GM21381 (cell line): ENCODE results near the gene APOC3.
"Not testable (repeated sequence)": the region's sequence is repeated elsewhere in the genome, so short reads cannot be mapped to it uniquely, and the experiment has no call there.

Source experiments
- ATAC-seq: cut with Tn5 transposase; IDR thresholded peaks from one replicate; pipeline ENCODE4 v1.9.1; 2021; ENCODE audit warnings: mild to moderate bottlenecking, moderate library complexity; ENCODE audit not compliant: unreplicated experiment

The APOC3 gene

DNA sequence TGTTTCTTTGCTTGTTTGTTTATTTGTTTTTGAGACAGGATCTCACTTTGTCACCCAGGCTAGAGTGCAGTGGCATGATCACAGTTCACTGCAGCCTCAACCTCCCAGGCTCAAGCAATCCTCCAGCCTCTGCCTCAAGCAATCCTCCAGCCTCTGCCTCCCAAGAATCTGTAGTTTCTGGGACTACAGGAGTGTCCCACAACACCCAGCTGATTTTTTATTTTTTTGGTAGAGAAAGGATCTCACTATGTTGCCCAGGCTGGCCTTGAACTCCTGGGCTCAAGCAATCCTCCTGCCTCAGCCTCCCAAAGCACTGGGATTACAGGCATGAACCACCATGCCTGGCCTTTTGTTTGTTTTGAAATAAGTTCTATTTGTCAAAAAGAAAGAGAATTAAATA lies 28.0 kb upstream of the APOC3 start:
- ATAC-seq = not testable (repeated sequence)

DNA sequence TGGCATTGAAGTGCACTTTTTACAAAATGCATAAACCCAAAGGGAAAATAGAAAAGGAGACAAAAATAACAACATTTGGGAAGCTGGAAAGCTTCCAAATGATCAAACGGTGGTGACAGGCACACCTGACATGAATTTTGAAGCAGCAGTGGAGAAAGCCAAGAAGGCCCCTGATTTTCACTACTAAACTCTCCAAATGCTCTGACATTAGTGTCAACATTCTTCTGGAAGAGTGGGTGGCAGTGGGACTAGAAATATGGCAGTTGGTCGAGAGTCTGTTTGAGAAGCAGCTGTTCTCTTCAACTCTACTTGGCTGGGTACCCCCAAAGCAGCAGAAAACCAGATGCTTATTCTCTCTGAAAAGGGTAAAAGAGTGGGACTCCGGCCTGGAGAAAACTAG lies 25.7 kb upstream of the APOC3 start:
- ATAC-seq = no peak

DNA sequence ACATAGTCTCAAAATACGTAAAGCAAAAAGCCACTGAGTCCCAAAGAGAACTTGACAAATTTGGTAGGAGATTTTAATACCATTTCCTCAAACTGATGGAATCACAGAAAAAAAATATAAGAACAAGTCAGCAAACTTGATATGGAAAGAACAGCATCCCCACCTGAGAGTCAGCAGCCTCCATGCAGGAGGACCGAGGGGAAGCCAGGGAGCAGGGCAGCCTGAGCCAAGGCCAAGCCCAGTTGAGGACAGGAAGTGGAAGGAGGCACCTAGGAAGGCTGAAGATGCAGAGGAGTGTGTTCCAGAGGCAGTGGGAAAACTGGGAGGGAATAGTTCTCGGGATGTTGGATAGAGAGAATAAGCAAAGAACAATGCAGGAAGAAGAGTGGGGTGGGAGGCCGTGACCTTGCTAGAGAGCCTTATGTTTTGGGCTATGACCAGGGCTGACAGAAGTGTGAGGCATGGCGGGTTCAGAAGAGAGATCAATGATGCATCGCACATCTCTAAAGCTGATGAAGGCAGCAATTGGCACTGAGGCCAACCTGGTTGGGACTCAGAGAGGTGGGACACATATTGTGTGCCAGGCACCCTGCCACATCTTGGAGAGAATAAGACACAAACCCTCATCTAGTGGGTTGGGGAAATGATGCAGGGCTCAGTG lies 22.0 kb upstream of the APOC3 start:
- no peak for ATAC-seq

DNA sequence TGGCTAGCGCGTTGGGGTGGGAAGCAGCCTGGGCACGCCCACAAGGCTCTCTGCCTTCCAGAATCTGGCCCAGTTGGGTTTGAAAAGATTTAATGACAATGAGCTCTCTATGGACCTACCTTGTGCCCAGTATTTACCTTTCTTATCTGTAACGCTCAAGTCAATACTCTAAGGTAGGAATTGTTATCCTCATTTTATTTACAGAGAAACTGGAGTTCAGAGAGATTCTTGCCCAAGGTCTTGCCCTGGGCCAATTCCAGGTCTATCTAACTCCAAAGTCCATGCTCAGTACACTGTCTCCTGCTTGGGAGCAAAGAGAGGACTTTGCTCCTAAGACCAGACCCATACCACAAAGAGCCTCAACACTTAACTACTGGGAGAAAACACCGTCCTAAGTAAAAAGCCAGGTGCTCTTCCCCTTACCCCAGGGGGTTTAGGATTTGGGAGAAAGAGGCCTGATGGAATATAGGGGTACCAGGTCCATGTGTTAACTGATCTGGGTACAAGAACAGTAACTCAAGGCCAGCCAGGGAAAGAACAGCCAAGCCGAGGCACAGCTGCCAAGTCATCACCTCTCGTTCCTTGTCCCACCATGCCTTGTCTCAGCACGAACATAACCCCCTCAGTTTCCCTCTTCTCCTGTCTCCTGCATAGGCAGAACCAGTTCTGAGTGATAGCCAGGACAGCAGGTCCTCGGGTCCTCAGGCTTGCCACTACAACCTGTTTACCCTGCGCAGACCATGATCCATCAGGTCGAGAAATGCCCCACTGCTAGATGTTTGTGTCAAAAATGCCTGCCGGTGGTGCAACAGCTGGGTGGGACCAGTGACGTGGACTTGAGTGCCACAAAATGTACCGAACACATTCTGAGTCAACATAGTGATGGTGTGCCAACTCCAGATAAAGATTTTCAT lies 21.2 kb upstream of the APOC3 start:
- ATAC-seq = no peak

DNA sequence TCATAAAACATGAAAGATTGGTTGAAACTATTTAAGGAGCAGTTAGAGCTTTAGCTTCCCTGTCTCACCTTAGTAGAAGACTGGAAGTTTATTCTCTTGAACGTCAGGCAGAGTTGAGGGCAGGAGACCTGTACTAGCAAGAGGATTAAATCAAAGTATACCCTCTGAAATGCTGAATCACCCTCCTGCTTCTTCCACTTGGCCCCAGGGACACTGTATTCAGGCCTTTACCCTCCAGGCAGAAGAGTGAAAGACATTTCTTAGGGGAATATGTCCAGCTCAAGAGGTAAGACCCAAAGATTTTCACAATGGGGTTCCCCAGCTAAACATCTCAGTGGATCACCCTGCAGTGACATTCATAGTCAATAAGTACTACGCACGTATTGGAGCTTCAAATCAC lies 18.5 kb upstream of the APOC3 start:
- ATAC-seq = no peak

DNA sequence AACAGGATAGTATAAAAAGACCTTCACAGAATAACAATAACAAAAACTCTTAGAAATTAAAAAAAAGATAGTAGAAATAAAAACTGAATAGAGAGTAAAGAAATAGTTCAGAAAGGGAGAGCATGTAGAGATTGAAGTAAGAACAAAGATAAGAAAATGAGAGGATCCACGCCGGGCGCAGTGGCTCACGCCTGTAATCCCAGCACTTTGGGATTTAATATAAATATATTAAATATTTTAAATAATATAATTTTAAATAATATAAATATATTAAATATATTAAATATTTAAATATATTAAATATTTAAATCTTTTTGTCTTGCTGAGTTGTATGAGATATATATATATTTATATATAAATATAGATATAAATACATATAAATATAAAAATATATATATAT lies 17.6 kb upstream of the APOC3 start:
- ATAC-seq = no peak

DNA sequence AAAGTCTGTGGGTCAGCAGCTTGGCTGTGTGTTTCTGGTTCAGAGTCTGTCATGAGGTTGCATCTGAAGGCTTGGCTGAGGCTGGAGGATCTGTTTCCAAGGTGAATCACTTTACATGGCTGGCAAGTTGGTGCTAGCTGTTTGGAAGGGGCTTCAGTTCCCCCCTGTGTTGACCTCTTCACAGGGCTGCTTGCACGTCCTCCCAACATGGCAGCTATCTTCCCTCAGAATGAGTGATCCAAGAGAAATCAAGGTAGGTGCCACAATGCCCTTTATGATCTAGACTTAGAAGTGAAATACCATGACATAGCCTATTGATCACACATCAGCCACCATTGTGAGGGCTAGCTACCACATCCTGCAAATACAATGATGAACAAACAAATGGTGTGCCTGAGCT lies 16.5 kb upstream of the APOC3 start:
- no peak for ATAC-seq

DNA sequence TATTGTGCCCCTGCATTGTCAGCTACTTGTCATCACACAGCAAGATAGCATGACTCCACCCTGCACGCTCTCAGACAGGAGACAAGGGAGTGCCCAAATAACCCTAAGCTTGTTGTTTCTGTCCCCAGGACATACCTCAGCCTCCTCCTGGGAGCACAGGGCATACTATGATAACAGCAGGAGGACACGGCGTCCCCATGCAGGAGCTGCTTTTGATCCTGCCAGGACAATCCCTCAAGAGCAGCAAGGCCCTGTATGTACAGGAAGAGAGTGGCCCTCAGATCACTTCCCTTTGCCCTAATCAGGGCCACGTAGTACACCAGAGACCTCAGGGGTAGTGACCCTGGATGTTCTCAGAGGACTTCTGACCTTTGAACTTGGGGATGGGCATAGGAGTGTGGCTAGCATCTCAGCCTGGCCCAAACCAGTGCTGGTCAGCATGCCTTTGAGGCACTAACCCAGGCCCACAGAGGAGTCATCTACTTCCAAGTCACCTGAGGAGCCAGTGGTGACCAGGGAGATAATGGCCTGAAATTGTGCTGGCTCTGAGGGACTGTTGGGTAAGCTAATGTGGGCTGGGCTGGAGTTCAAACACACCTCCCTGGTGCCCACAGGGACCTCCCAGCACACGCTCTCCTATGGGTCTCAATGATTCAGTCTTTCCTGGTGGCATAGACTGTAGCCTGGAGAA lies 15.8 kb upstream of the APOC3 start:
- no peak for ATAC-seq

DNA sequence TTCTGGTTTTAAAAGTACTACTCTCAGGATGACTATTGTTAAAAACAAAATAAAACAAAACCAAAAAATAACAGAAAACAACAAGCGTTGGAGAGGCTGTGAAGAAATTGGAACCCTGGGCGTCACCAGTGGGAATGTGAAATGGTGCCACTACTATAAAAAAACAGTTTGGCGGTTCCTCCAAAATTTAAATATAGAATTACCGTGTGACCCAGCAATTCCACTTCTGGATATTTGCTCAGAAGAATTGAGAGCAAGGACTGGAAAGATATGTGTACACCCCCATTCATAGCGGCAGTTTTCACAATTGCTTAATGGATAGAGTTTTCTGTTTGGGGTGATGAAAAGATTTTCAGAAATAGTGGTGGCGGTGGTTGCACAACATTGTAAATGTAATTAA lies 15.2 kb upstream of the APOC3 start:
- ATAC-seq = no peak

DNA sequence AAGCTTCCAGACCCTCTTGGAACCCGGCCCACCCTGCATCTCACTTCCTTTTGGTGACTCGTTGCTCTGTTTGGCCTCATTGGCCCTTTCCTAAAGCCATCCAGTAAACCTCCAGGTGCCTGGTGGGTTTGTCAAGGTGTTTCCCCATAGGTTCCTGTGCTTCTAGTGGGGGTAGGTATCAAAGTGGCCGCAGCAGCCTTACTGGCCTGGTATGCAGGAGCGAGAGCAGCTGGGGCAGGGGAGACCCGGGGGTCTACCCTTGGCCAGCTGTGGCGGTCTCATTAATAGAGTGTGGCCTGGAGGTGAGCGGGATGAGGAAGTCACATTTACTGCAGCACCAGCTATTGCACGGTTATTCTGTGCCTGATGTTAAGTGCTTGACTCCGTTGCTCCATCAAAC lies 10.7 kb upstream of the APOC3 start:
- ATAC-seq = no peak

DNA sequence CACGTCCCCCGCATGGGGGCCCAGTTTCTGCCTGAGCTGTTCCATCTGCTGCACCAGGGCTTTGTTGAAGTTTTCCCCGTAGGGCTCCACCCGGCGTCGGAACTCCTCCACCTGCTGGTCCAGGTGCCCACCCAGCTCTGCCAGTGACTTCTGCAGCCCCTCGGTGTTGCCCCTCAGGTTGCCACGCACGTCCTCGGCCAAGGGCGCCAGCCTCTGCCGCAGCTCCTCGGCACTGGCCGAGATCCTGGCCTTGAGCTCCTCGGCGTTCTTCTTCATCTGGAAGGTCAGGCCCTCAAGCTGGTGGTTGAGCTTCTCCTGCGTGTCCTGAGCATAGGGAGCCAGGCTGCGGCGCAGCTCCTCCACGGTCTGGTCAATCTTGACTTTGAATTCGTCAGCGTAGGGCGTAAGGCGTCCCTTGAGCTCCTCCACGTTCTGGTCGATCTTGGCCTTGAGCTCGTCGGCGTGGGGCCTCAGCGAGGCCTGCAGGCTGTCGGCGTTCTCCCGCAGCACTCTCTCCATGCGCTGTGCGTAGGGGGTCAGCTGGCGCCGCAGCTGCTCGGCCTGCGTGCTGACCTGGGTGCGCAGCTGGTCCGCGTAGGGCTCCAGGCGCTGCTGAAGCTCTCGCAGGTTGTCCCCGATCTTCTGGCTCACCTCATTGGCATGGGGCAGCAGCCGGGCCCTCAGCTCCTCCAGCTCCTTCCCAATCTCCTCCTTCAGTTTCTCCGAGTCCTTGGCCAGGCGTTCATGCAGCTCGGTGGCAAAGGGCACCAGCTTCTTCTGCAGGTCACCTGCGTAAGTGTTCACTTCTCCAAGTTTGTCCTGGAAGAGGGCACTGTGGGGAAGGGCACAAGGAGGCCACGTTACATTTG lies 8.4 kb upstream of the APOC3 start:
- no peak for ATAC-seq

DNA sequence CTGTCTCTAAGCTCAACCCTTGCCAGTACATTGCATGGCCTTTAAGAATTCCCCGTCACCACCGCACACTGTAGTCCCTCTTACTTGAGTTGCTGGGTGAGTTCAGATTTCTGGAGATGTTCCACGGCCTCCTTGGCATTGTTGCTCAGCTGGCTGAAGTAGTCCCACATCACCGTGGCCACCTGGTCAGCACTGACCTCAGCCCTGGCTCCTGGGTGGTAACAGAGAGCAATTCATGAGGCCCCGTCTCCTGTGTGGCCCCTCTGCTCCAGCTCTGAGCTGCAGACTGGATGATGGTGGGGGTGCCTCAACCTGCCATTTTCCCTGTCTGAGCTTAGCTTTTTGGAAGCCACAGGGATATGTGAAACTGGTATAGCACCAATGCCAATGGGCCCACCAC lies 7.1 kb upstream of the APOC3 start:
- no peak for ATAC-seq

DNA sequence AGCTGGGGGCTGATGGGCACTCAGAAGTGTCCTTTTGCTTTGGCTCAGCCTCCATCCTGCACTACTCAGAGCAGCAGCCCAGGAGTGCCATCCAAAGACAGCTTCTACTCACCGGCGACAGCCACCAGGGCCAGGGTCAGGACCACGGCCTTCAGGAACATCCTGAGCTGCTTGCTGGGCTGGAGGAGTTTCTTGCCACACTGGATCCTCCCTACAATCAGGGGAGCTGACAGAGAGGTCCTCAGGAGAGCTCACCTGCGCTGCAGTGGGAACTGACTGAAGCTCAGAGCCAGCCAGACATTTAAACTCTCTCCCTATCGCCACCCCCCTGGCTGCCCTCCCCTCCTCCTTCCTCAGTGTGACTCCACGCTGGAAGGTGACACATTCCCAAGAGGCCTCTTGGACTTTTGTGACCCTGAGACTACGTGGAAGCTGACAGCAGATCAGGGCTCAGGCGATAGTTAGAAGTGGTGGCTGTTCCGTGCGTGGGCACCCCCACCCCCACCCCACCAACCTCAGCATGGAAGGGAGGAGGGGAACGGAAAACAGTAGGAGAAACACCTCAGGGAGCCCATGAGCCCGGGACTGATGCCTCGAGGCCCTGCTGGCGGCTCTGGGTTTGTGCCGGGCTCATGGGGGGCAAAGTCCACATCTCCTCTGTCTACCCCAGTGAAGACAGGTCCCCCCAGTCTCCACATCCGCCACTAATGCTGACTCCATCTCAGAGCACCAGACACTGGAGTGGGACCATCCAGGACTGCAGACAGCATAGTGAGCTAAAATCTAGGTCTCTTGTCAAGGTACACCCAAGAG lies 6.5 kb upstream of the APOC3 start, which contains the start of gene APOA4:
Gene APOA4, minus strand, starts transcription at position 274 of the 813 bp plus-strand sequence. Its CDS starts 113 bp downstream, at position 161.
- no peak for ATAC-seq

DNA sequence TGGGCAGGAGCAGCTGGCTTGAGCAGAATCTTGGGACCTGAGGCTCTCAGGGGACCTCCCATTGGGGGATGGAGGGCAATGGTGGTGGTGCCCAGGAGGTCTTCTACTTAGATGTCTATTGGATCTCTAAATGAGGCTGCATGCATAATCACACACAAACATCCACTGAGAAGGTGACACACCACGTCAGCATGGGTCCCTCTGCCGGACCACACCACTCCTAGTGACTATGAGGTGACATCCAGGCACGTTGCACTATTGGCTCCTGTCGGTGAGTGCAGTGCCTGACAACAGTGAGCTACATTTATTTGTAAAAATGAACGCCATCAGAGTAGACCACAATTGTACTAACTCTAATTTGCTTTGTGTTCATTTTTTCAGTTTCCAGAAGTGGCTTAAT lies 4.3 kb upstream of the APOC3 start:
- ATAC-seq = no peak

DNA sequence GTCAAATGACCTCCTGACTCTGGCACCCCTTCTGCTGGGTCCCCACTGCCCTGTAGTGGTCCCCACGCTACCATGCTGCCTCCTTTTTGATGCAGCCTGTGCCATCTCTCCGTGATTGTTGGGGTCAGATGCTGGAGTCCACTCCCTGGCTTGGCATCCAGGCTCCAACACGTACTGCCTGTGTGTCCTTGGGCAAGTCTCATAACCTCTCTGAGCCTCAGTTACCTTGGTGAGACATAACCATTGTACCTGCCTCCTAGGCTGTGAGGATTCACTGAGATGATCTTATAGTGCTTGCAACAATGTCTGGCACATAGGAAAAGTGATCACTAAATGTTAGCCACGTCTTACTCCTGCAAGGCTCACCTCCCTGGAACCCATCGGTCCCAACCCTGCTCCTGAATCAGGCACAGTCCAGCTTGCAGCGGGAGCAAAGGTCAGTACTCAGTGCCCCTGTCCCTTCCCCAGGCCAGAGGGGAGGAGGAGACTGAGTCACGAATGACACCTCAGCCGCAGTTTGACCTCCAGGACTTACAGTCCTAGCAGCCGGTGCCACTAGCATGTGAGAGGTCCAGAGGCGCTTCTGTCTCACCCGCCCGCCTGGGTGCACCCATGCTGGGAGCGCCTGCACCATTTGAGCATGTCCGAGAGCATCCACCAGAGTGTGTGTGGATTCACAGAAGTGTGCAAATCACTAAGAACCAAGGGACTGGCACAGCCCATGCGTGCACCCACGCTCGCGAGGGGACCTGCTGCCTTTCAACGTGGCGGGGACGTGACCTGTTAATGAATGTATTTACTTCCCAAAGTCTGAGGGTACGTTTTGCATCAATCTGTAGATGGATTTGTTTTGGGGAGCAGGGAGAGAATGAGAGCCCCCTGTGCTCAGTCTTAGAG lies 3.6 kb upstream of the APOC3 start:
- ATAC-seq = no peak

DNA sequence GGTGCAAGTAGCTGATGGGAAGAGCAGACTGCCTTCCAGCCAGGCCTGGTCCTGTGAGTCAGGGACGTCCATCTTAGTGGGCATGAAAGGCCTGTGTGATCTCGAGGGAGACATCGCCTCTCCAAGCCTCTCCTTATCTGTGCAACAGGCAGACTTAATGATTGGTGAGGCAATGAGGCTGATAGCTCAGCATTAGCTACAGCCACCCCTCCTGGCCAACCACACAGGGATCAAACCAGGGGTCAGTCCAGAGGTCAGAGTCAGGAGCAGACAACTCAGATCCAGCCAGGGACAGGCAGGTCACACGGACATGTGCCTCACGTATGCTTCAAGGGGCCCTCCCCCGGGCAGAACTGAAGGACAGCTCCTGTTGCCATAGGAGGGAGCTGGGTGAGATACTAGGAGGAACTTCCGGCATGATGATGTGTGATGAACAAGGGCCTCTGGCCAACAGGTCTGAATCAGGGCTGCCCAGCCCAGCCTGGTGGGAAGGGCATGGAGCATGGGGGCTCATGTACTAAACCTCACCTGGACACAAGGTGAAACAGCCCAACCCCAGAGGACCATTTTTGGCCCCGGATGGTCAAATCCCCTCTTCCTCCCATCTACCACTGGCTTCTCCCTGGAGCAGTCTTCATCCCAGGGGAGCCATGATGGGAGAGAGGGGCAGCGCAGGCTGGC lies 2.8 kb upstream of the APOC3 start:
- ATAC-seq = no peak

DNA sequence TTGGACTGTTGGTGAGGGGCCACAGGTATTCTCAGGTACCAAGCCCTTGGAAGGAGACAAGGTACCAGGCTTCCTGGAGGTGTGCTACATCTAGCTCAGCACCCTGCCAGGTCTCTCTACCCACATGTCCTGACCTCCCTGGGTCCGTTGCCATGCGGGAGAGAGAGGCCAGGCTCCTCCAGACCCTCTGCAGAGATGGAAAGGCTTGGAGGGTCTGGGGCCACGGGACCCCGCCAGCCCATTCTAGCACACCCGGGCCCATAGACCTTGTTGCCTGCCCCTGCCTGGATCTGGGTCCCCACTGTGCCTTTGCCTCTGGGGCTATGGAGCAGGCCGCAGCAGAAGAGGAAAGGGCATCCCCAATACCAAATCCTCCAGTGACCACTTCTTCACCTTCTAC lies 2.2 kb upstream of the APOC3 start:
- ATAC-seq = no peak
